CD4-positive, alpha-beta T cell treated with Interleukin-1 beta for 1 hour (primary cell): ENCODE measurements around the gene NR1I2.

Source experiments
- DNase-seq, 2 donors: peaks; one replicate each; pipeline ENCODE4 v3.0.0-alpha.2; 2020 to 2022

The NR1I2 gene

GRCh38 chr3:119825820-119826219 lies 43.9 kb downstream of the NR1I2 start:
- no peak for DNase-seq

- no peak for DNase-seq
Measured at GRCh38 chr3:119826711-119827608, 45.1 kb downstream of the NR1I2 start.

- no peak for DNase-seq
Measured at GRCh38 chr3:119829420-119829819, 47.5 kb downstream of the NR1I2 start.

GRCh38 chr3:119831022-119831421 lies 49.1 kb downstream of the NR1I2 start:
- no peak for DNase-seq

- no peak for DNase-seq
Measured at GRCh38 chr3:119831941-119832371, 50.1 kb downstream of the NR1I2 start.

- DNase-seq, result no peak
Measured at GRCh38 chr3:119834754-119835370, 53.0 kb downstream of the NR1I2 start.

GRCh38 chr3:119835556-119835955 lies 53.7 kb downstream of the NR1I2 start:
- no peak for DNase-seq

GRCh38 chr3:119841808-119842471 lies 60.0 kb downstream of the NR1I2 start:
- no peak for DNase-seq

GRCh38 chr3:119849126-119849525 lies 67.2 kb downstream of the NR1I2 start:
- no peak for DNase-seq

- DNase-seq, result no peak
Measured at GRCh38 chr3:119856695-119857094, 74.8 kb downstream of the NR1I2 start.

GRCh38 chr3:119858957-119859356 lies 77.1 kb downstream of the NR1I2 start:
- DNase-seq, result no peak

- DNase-seq, result no peak
Measured at GRCh38 chr3:119859728-119860127, 77.8 kb downstream of the NR1I2 start.

GRCh38 chr3:119861681-119862080 lies 79.8 kb downstream of the NR1I2 start:
- no peak for DNase-seq

- no peak for DNase-seq
Measured at GRCh38 chr3:119862616-119863015, 80.7 kb downstream of the NR1I2 start.

- no peak for DNase-seq
Measured at GRCh38 chr3:119864476-119864875, 82.6 kb downstream of the NR1I2 start.
